Ishikawa (cell line): ENCODE data around the gene NUCB1.

Source experiments
- CEBPB ChIP-seq: IDR thresholded peaks from 2 replicates; pipeline ENCODE4 v1.6.1; 2012
- CREB1 ChIP-seq: IDR thresholded peaks from 2 replicates; pipeline ENCODE4 v1.6.1; 2012; ENCODE audit warnings: low read depth
- EGR1 ChIP-seq: IDR thresholded peaks from 2 replicates; pipeline ENCODE4 v1.6.1; 2012
- EP300 ChIP-seq: IDR thresholded peaks from 2 replicates; pipeline ENCODE4 v1.6.1; 2012; ENCODE audit warnings: borderline replicate concordance
- FOXM1 ChIP-seq: IDR thresholded peaks from 2 replicates; pipeline ENCODE4 v1.6.1; 2012; ENCODE audit warnings: low read depth, borderline replicate concordance
- MAX ChIP-seq: IDR thresholded peaks from 2 replicates; pipeline ENCODE4 v1.6.1; 2012
- NFIC ChIP-seq: IDR thresholded peaks from 2 replicates; pipeline ENCODE4 v1.6.1; 2012
- RAD21 ChIP-seq: IDR thresholded peaks from 2 replicates; pipeline ENCODE4 v1.6.1; 2012; ENCODE audit warnings: low read depth
- REST ChIP-seq: IDR thresholded peaks from 2 replicates; pipeline ENCODE4 v1.6.1; 2012; ENCODE audit warnings: low read depth, mild to moderate bottlenecking
- TAF1 ChIP-seq: IDR thresholded peaks from 2 replicates; pipeline ENCODE4 v1.6.1; 2012; ENCODE audit warnings: low read depth, mild to moderate bottlenecking
- TCF12 ChIP-seq: IDR thresholded peaks from 2 replicates; pipeline ENCODE4 v1.6.1; 2012; ENCODE audit warnings: low read depth
- TEAD4 ChIP-seq: IDR thresholded peaks from 2 replicates; pipeline ENCODE4 v1.6.1; 2012
- USF1 ChIP-seq: IDR thresholded peaks from 2 replicates; pipeline ENCODE4 v1.6.1; 2012
- YY1 ChIP-seq: IDR thresholded peaks from 2 replicates; pipeline ENCODE4 v1.6.1; 2012; ENCODE audit warnings: low read depth
- ZBTB7A ChIP-seq: IDR thresholded peaks from 2 replicates; pipeline ENCODE4 v1.6.1; 2012; ENCODE audit warnings: low read depth

NUCB1 gene

GRCh38 chr19:48943081-48943480 lies 43.0 kb downstream of the NUCB1 start:
- no peak for TF ChIP-seq YY1
- no peak for TF ChIP-seq ZBTB7A
- no peak for TF ChIP-seq NFIC
- TF ChIP-seq MAX: no peak
- no peak for TF ChIP-seq EP300
- TF ChIP-seq TAF1: no peak
- no peak for TF ChIP-seq USF1
- no peak for TF ChIP-seq TEAD4
- no peak for TF ChIP-seq EGR1
- no peak for TF ChIP-seq CEBPB
- TF ChIP-seq RAD21: no peak
- TF ChIP-seq FOXM1: no peak
- no peak for TF ChIP-seq REST
- no peak for TF ChIP-seq TCF12

- no peak for TF ChIP-seq ZBTB7A
- TF ChIP-seq RAD21: no peak
- TF ChIP-seq TAF1: no peak
- no peak for TF ChIP-seq REST
Observed at GRCh38 chr19:48945415-48945814, 45.3 kb downstream of the NUCB1 start.

- no peak for TF ChIP-seq TAF1
- TF ChIP-seq USF1: no peak
- no peak for TF ChIP-seq EGR1
- no peak for TF ChIP-seq TCF12
- no peak for TF ChIP-seq MAX
- no peak for TF ChIP-seq RAD21
- no peak for TF ChIP-seq TEAD4
- TF ChIP-seq FOXM1: no peak
- no peak for TF ChIP-seq CEBPB
- TF ChIP-seq YY1: no peak
- no peak for TF ChIP-seq NFIC
- no peak for TF ChIP-seq EP300
- no peak for TF ChIP-seq ZBTB7A
- TF ChIP-seq CREB1: no peak
- no peak for TF ChIP-seq REST
Observed at GRCh38 chr19:48945817-48946216, 45.7 kb downstream of the NUCB1 start.

GRCh38 chr19:48946463-48947257 lies 46.5 kb downstream of the NUCB1 start:
- TF ChIP-seq REST: no peak
- no peak for TF ChIP-seq ZBTB7A
- TF ChIP-seq TCF12: no peak
